ENCODE data around the gene PM20D1. TPM values are rescaled to one million over a fixed set of nuclear protein-coding genes. Genes with fewer than 3 reads are reported as not detected.

The PM20D1 gene
- total and polyA plus RNA-seq, 2 donors (not counting 1 experiment from before 2014, with no cell fraction given), result not detected

- no peaks in the 10 kb centered on the region for H3K79me2 ChIP-seq (ENCODE audit: control insufficient read depth, insufficient read depth, low read length)
- no peak for TF ChIP-seq CTCF (conservative IDR thresholded peaks at IDR 0.05 in 1 of 2, IDR thresholded peaks at IDR 0.05 in 1 of 2; ENCODE audit: low read depth in 1 of 2, low read length in 2 of 2)
- no peak for TF ChIP-seq EZH2 (IDR thresholded peaks at IDR 0.05; ENCODE audit: low read length, missing control alignments)
- no peaks in the 10 kb centered on the region for H3K27me3 ChIP-seq (ENCODE audit: control insufficient read depth, insufficient read depth, low read length)
- H3K4me1 ChIP-seq (ENCODE audit: control insufficient read depth, extremely low read depth, insufficient read depth, low read length), result no peaks in the 10 kb centered on the region
- no peaks in the 10 kb centered on the region for H4K20me1 ChIP-seq (ENCODE audit: control insufficient read depth, extremely low read depth, insufficient read depth, low read length)
- peaks cover 4% of the 10 kb centered on the region for H3K36me3 ChIP-seq (ENCODE audit: control insufficient read depth, insufficient read depth, low read length)
- no peak overlapping the region for H2AFZ ChIP-seq (ENCODE audit: low read length)
- no peak overlapping the region for H3K27ac ChIP-seq (ENCODE audit: insufficient read depth, low read length)
- H3K4me3 ChIP-seq (replicated peaks in 1 of 4; ENCODE audit: control extremely low read depth in 1 of 4, insufficient read depth in 1 of 4, low read depth in 3 of 4, low read length in 4 of 4), result no peak overlapping the region
- no peak overlapping the region for H3K9ac ChIP-seq (ENCODE audit: insufficient read depth, low read length)
- H3K9me3 ChIP-seq (ENCODE audit: control insufficient read depth, insufficient read depth, low read depth, low read length), result no peaks in the 10 kb centered on the region
- no peak overlapping the region for H3K4me2 ChIP-seq (ENCODE audit: extremely low read depth, insufficient read depth, low read length)
- DNase-seq (ENCODE audit: low read depth in 2 of 2), result no peak
Observed at GRCh38 chr1:205803986-205804385, 45.9 kb downstream of the PM20D1 start.

- H3K27ac ChIP-seq (ENCODE audit: insufficient read depth, low read length), result no peak overlapping the region
- H4K20me1 ChIP-seq (ENCODE audit: control insufficient read depth, extremely low read depth, insufficient read depth, low read length), result no peaks in the 10 kb centered on the region
- no peak for DNase-seq (ENCODE audit: low read depth in 2 of 2)
- TF ChIP-seq CTCF (conservative IDR thresholded peaks at IDR 0.05 in 1 of 2, IDR thresholded peaks at IDR 0.05 in 1 of 2; ENCODE audit: low read depth in 1 of 2, low read length in 2 of 2) (no peak), EZH2 (IDR thresholded peaks at IDR 0.05; ENCODE audit: low read length, missing control alignments) (no peak)
- H3K4me3 ChIP-seq (replicated peaks in 1 of 4; ENCODE audit: control extremely low read depth in 1 of 4, insufficient read depth in 1 of 4, low read depth in 3 of 4, low read length in 4 of 4), result no peak overlapping the region
- H3K79me2 ChIP-seq (ENCODE audit: control insufficient read depth, insufficient read depth, low read length), result no peaks in the 10 kb centered on the region
- H3K4me2 ChIP-seq (ENCODE audit: extremely low read depth, insufficient read depth, low read length), result no peak overlapping the region
- H3K9me3 ChIP-seq (ENCODE audit: control insufficient read depth, insufficient read depth, low read depth, low read length), result no peaks in the 10 kb centered on the region
- no peaks in the 10 kb centered on the region for H3K4me1 ChIP-seq (ENCODE audit: control insufficient read depth, extremely low read depth, insufficient read depth, low read length)
- peaks cover 4% of the 10 kb centered on the region for H3K36me3 ChIP-seq (ENCODE audit: control insufficient read depth, insufficient read depth, low read length)
- H3K9ac ChIP-seq (ENCODE audit: insufficient read depth, low read length), result no peak overlapping the region
- no peaks in the 10 kb centered on the region for H3K27me3 ChIP-seq (ENCODE audit: control insufficient read depth, insufficient read depth, low read length)
- no peak overlapping the region for H2AFZ ChIP-seq (ENCODE audit: low read length)
Observed at GRCh38 chr1:205802060-205802459, 47.9 kb downstream of the PM20D1 start.

GRCh38 chr1:205800981-205801703, 48.8 kb downstream of the PM20D1 start:
- Histone ChIP-seq H3K79me2 (ENCODE audit: control insufficient read depth, insufficient read depth, low read length) (no peaks in the 10 kb centered on the region), H4K20me1 (ENCODE audit: control insufficient read depth, extremely low read depth, insufficient read depth, low read length) (no peaks in the 10 kb centered on the region), H3K9me3 (ENCODE audit: control insufficient read depth, insufficient read depth, low read depth, low read length) (no peaks in the 10 kb centered on the region), H3K27ac (ENCODE audit: insufficient read depth, low read length) (no peak overlapping the region), H3K36me3 (ENCODE audit: control insufficient read depth, insufficient read depth, low read length) (peaks cover 4% of the 10 kb centered on the region), H3K4me1 (ENCODE audit: control insufficient read depth, extremely low read depth, insufficient read depth, low read length) (no peaks in the 10 kb centered on the region), H3K4me2 (ENCODE audit: extremely low read depth, insufficient read depth, low read length) (no peak overlapping the region), H3K4me3 (replicated peaks in 1 of 4; ENCODE audit: control extremely low read depth in 1 of 4, insufficient read depth in 1 of 4, low read depth in 3 of 4, low read length in 4 of 4) (no peak overlapping the region), H3K27me3 (ENCODE audit: control insufficient read depth, insufficient read depth, low read length) (no peaks in the 10 kb centered on the region), H2AFZ (ENCODE audit: low read length) (no peak overlapping the region), H3K9ac (ENCODE audit: insufficient read depth, low read length) (no peak overlapping the region)
- TF ChIP-seq CTCF (conservative IDR thresholded peaks at IDR 0.05 in 1 of 2, IDR thresholded peaks at IDR 0.05 in 1 of 2; ENCODE audit: low read depth in 1 of 2, low read length in 2 of 2) (no peak), EZH2 (IDR thresholded peaks at IDR 0.05; ENCODE audit: low read length, missing control alignments) (no peak)
- DNase-seq (ENCODE audit: low read depth in 2 of 2), result no peak
